ENCODE measurements around the gene PLEK2. TPM values are rescaled to one million over a fixed set of nuclear protein-coding genes. Genes with fewer than 3 reads are reported as not detected.
A peak's percentile ranks its signal among the peaks of the same experiment; 100 is the strongest.

Gene PLEK2
- polyA plus RNA-seq, 4 donors, result 33.9 to 88.3 (median 67.1) TPM

DNA sequence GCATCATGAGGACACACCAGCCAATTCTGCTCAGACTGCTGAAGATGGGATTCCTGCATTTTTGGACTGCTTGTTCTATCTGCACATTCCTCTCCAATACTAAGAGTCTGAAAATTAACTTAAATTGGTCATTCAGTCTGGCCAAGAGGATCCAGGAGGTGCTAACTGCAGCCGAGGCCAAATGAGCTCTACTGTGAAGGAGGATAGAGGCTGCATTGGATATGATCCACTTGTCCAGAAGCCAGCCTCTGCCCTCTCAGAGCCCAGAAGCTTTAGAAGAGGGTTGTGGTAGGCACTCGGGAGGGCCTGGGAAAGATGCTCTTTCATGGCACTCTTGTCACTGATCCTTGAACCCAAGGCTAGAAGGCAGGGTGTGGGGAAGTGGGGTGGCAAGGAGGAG, 37.1 kb upstream of the PLEK2 start:
- no peak for DNase-seq

DNA sequence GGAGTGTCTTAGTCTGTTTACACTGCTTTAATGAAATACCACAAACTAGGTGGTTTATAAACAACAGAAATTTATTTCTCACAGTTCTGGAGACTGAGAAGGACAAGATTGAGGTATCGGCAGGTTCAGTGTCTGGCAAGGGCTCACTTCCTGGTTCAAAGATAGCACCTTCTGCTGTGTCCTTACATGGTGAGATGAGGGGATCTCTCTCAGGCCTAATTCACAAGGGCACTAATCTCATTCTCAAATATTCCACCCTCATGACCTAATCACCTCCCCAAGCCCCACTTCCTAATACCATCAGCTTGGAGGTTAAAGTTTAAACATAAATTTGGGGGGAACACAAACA, 35.0 kb upstream of the PLEK2 start:
- DNase-seq (peak; percentile 36 to 48), FAIRE-seq (no peak)
- Histone ChIP-seq H3K4me1 (ENCODE audit: control insufficient read depth in 3 of 3, insufficient read depth in 2 of 3, low read depth in 1 of 3, low read length in 2 of 3) (peaks cover 0 to 56% (median 2%) of the 10 kb centered on the region in 3 donors), H3K36me3 (ENCODE audit: control insufficient read depth in 3 of 3, insufficient read depth in 2 of 3, low read depth in 1 of 3, low read length in 3 of 3) (no peaks in the 10 kb centered on the region), H3K9me3 (ENCODE audit: control insufficient read depth in 2 of 2, insufficient read depth in 1 of 2, low read depth in 1 of 2, low read length in 1 of 2) (peaks cover 0 to 11% of the 10 kb centered on the region in 2 donors), H3K27ac (ENCODE audit: low read depth in 1 of 3, low read length in 2 of 3) (peak overlapping the region in 1 of 3 donors; percentile 14), H3K27me3 (ENCODE audit: control insufficient read depth in 3 of 3, insufficient read depth in 3 of 3, low read length in 3 of 3) (peaks cover 0 to 3% (median 0%) of the 10 kb centered on the region in 3 donors), H3K4me3 (ENCODE audit: low read depth in 1 of 3, low read length in 3 of 3) (no peak overlapping the region)
- 11 to 64% (median 33%) methylated on average over 1 of the region's 1 CpG for WGBS, 3 donors

More for the DNA sequence above, 37.1 kb upstream of the PLEK2 start:
- H3K4me1 ChIP-seq (ENCODE audit: control insufficient read depth in 3 of 3, insufficient read depth in 2 of 3, low read depth in 1 of 3, low read length in 2 of 3), result peaks cover 0 to 47% (median 0%) of the 10 kb centered on the region in 3 donors
- H3K9me3 ChIP-seq (ENCODE audit: control insufficient read depth in 2 of 2, insufficient read depth in 1 of 2, low read depth in 1 of 2, low read length in 1 of 2), result peaks cover 0 to 11% of the 10 kb centered on the region in 2 donors
- H3K4me3 ChIP-seq (ENCODE audit: low read depth in 1 of 3, low read length in 3 of 3), result no peak overlapping the region
- H3K36me3 ChIP-seq (ENCODE audit: control insufficient read depth in 3 of 3, insufficient read depth in 2 of 3, low read depth in 1 of 3, low read length in 3 of 3), result no peaks in the 10 kb centered on the region
- no peak for FAIRE-seq
- peak overlapping the region in 1 of 3 donors; percentile 42 for H3K27ac ChIP-seq (ENCODE audit: low read depth in 1 of 3, low read length in 2 of 3)
- no peaks in the 10 kb centered on the region for H3K27me3 ChIP-seq (ENCODE audit: control insufficient read depth in 3 of 3, insufficient read depth in 3 of 3, low read length in 3 of 3)
- 82 to 91% (median 87%) methylated on average over 2 of the region's 2 CpGs for WGBS, 3 donors

- FAIRE-seq, result no peak
- H3K27me3 ChIP-seq (ENCODE audit: control insufficient read depth in 3 of 3, insufficient read depth in 3 of 3, low read length in 3 of 3), result peaks cover 0 to 3% (median 0%) of the 10 kb centered on the region in 3 donors
- no peaks in the 10 kb centered on the region for H3K36me3 ChIP-seq (ENCODE audit: control insufficient read depth in 3 of 3, insufficient read depth in 2 of 3, low read depth in 1 of 3, low read length in 3 of 3)
- peak; percentile 29 to 32 for DNase-seq
- peaks cover 0 to 53% (median 2%) of the 10 kb centered on the region in 3 donors for H3K4me1 ChIP-seq (ENCODE audit: control insufficient read depth in 3 of 3, insufficient read depth in 2 of 3, low read depth in 1 of 3, low read length in 2 of 3)
- H3K9me3 ChIP-seq (ENCODE audit: control insufficient read depth in 2 of 2, insufficient read depth in 1 of 2, low read depth in 1 of 2, low read length in 1 of 2), result peaks cover 0 to 11% of the 10 kb centered on the region in 2 donors
- H3K4me3 ChIP-seq (ENCODE audit: low read depth in 1 of 3, low read length in 3 of 3), result no peak overlapping the region
- WGBS, 3 donors, result 58 to 62% (median 61%) methylated on average over 8 of the region's 8 CpGs
- H3K27ac ChIP-seq (ENCODE audit: low read depth in 1 of 3, low read length in 2 of 3), result peak overlapping the region in 1 of 3 donors; percentile 14
These were observed 34.5 kb upstream of the PLEK2 start for GRCh38 chr14:67446371-67447032.

DNA sequence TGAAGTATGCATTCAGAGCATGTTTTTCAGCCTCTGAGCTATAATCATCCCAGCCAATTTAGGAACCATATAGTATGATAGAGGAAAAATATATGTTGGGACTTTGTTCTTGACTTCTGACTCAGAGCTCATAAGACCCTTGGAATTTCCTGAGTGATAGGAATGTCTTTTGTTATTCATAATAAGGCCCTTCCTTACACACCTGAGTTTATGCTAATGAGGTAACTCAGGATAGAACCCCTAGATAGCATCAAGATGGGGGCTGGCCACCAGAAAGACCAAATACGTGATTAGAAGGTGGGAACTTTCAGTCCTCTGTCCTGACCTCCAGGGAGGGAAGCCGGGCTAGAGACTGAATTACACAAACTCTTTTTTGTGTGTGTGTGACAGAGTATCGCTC, 32.4 kb upstream of the PLEK2 start:
- Histone ChIP-seq H3K36me3 (ENCODE audit: control insufficient read depth in 3 of 3, insufficient read depth in 2 of 3, low read depth in 1 of 3, low read length in 3 of 3) (no peaks in the 10 kb centered on the region), H3K9me3 (ENCODE audit: control insufficient read depth in 2 of 2, insufficient read depth in 1 of 2, low read depth in 1 of 2, low read length in 1 of 2) (no peaks in the 10 kb centered on the region), H3K4me1 (ENCODE audit: control insufficient read depth in 3 of 3, insufficient read depth in 2 of 3, low read depth in 1 of 3, low read length in 2 of 3) (peaks cover 0 to 67% (median 2%) of the 10 kb centered on the region in 3 donors), H3K4me3 (ENCODE audit: low read depth in 1 of 3, low read length in 3 of 3) (no peak overlapping the region), H3K27ac (ENCODE audit: low read depth in 1 of 3, low read length in 2 of 3) (no peak overlapping the region), H3K27me3 (ENCODE audit: control insufficient read depth in 3 of 3, insufficient read depth in 3 of 3, low read length in 3 of 3) (peaks cover 0 to 3% (median 0%) of the 10 kb centered on the region in 3 donors)
- DNase-seq, result peak; percentile 55 to 72
- FAIRE-seq, result no peak
- WGBS, 3 donors, result 84 to 92% (median 89%) methylated on average over 3 of the region's 3 CpGs

GRCh38 chr14:67442139-67442906, 30.4 kb upstream of the PLEK2 start:
- H3K4me1 ChIP-seq (ENCODE audit: control insufficient read depth in 3 of 3, insufficient read depth in 2 of 3, low read depth in 1 of 3, low read length in 2 of 3), result peaks cover 0 to 58% (median 2%) of the 10 kb centered on the region in 3 donors
- 52 to 58% (median 53%) methylated on average over 8 of the region's 8 CpGs for WGBS, 3 donors
- FAIRE-seq (no peak), DNase-seq (no peak)
- H3K27me3 ChIP-seq (ENCODE audit: control insufficient read depth in 3 of 3, insufficient read depth in 3 of 3, low read length in 3 of 3), result peaks cover 0 to 3% (median 0%) of the 10 kb centered on the region in 3 donors
- H3K36me3 ChIP-seq (ENCODE audit: control insufficient read depth in 3 of 3, insufficient read depth in 2 of 3, low read depth in 1 of 3, low read length in 3 of 3), result no peaks in the 10 kb centered on the region
- no peak overlapping the region for H3K27ac ChIP-seq (ENCODE audit: low read depth in 1 of 3, low read length in 2 of 3)
- no peaks in the 10 kb centered on the region for H3K9me3 ChIP-seq (ENCODE audit: control insufficient read depth in 2 of 2, insufficient read depth in 1 of 2, low read depth in 1 of 2, low read length in 1 of 2)
- H3K4me3 ChIP-seq (ENCODE audit: low read depth in 1 of 3, low read length in 3 of 3), result no peak overlapping the region

DNA sequence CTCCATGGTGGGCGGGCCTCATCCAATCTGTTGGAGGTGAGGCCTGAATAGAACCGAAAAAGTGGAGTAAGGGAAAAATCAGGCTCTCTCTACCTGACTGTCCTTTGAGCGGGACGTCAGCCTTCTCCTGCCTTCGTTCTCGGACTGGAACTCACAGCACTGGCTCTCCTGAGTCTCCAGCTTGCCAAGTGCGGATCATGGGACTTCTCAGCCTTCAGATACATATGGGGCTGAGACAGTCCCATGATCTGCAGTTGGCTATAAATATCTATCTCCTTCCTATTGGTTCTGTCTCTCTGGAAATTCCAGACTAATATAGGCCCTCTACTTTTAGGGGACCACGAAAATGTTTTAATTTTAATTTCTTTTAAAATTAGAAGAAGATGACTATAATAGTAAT, 29.7 kb upstream of the PLEK2 start:
- 89 to 93% (median 92%) methylated on average over 8 of the region's 8 CpGs for WGBS, 3 donors
- Histone ChIP-seq H3K4me3 (ENCODE audit: low read depth in 1 of 3, low read length in 3 of 3) (no peak overlapping the region), H3K9me3 (ENCODE audit: control insufficient read depth in 2 of 2, insufficient read depth in 1 of 2, low read depth in 1 of 2, low read length in 1 of 2) (no peaks in the 10 kb centered on the region), H3K36me3 (ENCODE audit: control insufficient read depth in 3 of 3, insufficient read depth in 2 of 3, low read depth in 1 of 3, low read length in 3 of 3) (no peaks in the 10 kb centered on the region), H3K4me1 (ENCODE audit: control insufficient read depth in 3 of 3, insufficient read depth in 2 of 3, low read depth in 1 of 3, low read length in 2 of 3) (peaks cover 0 to 52% (median 2%) of the 10 kb centered on the region in 3 donors), H3K27me3 (ENCODE audit: control insufficient read depth in 3 of 3, insufficient read depth in 3 of 3, low read length in 3 of 3) (peaks cover 0 to 3% (median 0%) of the 10 kb centered on the region in 3 donors), H3K27ac (ENCODE audit: low read depth in 1 of 3, low read length in 2 of 3) (no peak overlapping the region)
- no peak for FAIRE-seq
- DNase-seq, result no peak

DNA sequence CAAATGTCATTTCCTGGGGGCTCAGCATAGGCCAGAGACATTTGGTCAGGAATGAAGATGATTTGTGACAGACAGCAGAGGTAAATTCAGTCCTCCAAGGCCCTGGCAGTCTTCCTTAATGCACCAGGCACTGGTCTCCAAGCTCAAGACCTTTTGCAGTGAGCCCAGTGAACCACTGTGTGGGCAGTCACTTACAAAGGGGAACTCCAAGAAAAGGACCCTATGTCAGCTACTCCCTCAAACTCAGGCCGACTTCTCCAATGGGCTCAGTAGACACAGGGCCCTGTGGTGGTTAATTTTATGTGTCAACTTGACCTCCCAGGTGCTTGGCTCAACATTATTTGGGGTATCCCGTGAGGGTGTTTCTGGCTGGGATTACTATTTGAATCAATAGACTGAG, 29.3 kb upstream of the PLEK2 start:
- no peaks in the 10 kb centered on the region for H3K36me3 ChIP-seq (ENCODE audit: control insufficient read depth in 3 of 3, insufficient read depth in 2 of 3, low read depth in 1 of 3, low read length in 3 of 3)
- no peak overlapping the region for H3K4me3 ChIP-seq (ENCODE audit: low read depth in 1 of 3, low read length in 3 of 3)
- peaks cover 0 to 48% (median 2%) of the 10 kb centered on the region in 3 donors for H3K4me1 ChIP-seq (ENCODE audit: control insufficient read depth in 3 of 3, insufficient read depth in 2 of 3, low read depth in 1 of 3, low read length in 2 of 3)
- peaks cover 0 to 3% (median 0%) of the 10 kb centered on the region in 3 donors for H3K27me3 ChIP-seq (ENCODE audit: control insufficient read depth in 3 of 3, insufficient read depth in 3 of 3, low read length in 3 of 3)
- WGBS, 3 donors, result 82 to 87% (median 87%) methylated on average over 2 of the region's 2 CpGs
- no peak for FAIRE-seq
- DNase-seq, result no peak
- peak overlapping the region in 1 of 3 donors; percentile 46 for H3K27ac ChIP-seq (ENCODE audit: low read depth in 1 of 3, low read length in 2 of 3)
- H3K9me3 ChIP-seq (ENCODE audit: control insufficient read depth in 2 of 2, insufficient read depth in 1 of 2, low read depth in 1 of 2, low read length in 1 of 2), result no peaks in the 10 kb centered on the region

GRCh38 chr14:67440513-67440912, 28.5 kb upstream of the PLEK2 start:
- FAIRE-seq (no peak), DNase-seq (peak; percentile 85 to 86)
- 9 to 54% (median 27%) methylated on average over 4 of the region's 4 CpGs for WGBS, 3 donors
- Histone ChIP-seq H3K9me3 (ENCODE audit: control insufficient read depth in 2 of 2, insufficient read depth in 1 of 2, low read depth in 1 of 2, low read length in 1 of 2) (no peaks in the 10 kb centered on the region), H3K27ac (ENCODE audit: low read depth in 1 of 3, low read length in 2 of 3) (peak overlapping the region; percentile 35 to 70 (median 47)), H3K4me1 (ENCODE audit: control insufficient read depth in 3 of 3, insufficient read depth in 2 of 3, low read depth in 1 of 3, low read length in 2 of 3) (peaks cover 0 to 42% (median 6%) of the 10 kb centered on the region in 3 donors), H3K36me3 (ENCODE audit: control insufficient read depth in 3 of 3, insufficient read depth in 2 of 3, low read depth in 1 of 3, low read length in 3 of 3) (no peaks in the 10 kb centered on the region), H3K4me3 (ENCODE audit: low read depth in 1 of 3, low read length in 3 of 3) (no peak overlapping the region), H3K27me3 (ENCODE audit: control insufficient read depth in 3 of 3, insufficient read depth in 3 of 3, low read length in 3 of 3) (peaks cover 0 to 3% (median 0%) of the 10 kb centered on the region in 3 donors)

Measured in small intestine (tissue), 7 donors.